HG02852 (cell line): Measurements from ENCODE around the gene CRYGB.
"Not testable (repeated sequence)": the region's sequence is repeated elsewhere in the genome, so short reads cannot be mapped to it uniquely, and the experiment has no call there.

Source experiments
- ATAC-seq: cut with Tn5 transposase; IDR thresholded peaks from one replicate; pipeline ENCODE4 v1.9.1; 2021; ENCODE audit warnings: mild to moderate bottlenecking, moderate library complexity; ENCODE audit not compliant: unreplicated experiment

Gene CRYGB

DNA sequence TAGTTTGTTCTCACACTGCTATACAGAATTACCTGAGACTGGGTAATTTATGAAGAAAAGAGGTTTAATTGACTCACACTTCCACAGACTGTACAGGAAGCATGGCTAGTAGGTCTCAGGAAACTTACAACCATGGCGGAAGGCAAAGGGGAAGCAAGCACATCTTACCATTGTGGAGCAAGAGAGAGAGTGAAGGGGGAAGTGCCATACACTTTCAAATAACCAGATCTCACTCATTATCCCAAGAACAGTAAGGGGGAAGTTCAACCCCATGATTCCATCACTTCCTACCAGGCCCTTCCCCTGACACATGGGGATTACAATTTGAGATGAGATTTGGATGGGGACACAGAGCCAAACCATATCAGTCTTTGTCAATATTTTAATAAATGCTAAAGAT, 5.0 kb upstream of the CRYGB start:
- no peak for ATAC-seq

DNA sequence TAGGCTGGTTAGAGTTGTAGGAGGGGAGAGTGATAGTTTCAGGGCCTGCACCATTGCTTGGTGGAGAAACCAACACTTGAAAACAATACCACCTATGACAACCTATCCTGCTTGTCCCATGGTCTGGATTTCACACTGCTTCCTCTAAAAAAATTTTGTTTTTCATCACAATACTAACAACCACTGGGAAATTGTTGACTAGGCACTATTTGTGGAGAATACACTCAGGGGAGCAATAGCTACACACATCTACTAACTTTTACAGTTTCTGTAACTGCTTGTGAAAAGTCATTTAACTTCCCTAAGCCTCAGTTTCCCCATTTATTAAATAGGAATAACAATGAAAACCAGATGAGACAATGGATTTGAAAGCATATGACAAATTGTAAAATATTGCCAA, 4.1 kb upstream of the CRYGB start:
- ATAC-seq = no peak

DNA sequence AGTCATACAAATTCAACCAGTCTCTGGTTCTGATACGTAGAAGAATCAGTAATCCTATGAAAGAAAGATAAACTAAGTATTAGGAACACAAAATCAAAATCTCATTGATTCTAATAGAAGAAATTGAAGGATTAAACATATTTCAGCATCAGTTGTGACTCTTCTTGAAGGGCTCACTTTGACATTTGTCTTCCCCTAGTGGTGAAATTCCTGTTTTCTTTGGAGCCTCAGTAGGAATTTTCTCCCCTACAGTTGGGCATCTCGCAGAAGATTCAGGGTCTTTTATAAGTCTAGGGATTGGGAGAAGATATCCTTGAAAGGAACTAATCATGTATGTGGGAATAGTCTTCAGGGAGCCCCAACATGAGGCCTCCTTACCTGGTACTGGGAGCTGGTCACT, 2.8 kb upstream of the CRYGB start:
- no peak for ATAC-seq

DNA sequence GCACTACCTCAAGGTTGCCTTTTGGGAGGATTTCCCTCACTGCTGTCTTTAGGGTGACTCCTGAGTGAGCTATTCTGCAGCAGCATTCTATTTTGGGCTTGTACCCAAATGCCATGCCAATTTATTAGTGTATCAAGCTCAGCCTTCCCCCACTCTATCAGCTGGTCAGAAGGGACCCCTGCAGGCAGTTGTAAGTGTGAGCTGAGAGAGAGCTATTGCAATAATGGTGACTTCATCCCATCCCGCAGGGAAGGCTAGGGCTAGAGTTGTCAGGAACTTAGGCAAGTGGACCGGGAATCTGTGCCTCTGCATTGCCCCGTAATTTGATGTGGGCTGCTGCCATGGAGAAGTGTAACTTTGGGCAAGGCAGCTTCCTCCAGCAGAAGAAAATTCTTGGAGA, 1.8 kb upstream of the CRYGB start:
- no peak for ATAC-seq

DNA sequence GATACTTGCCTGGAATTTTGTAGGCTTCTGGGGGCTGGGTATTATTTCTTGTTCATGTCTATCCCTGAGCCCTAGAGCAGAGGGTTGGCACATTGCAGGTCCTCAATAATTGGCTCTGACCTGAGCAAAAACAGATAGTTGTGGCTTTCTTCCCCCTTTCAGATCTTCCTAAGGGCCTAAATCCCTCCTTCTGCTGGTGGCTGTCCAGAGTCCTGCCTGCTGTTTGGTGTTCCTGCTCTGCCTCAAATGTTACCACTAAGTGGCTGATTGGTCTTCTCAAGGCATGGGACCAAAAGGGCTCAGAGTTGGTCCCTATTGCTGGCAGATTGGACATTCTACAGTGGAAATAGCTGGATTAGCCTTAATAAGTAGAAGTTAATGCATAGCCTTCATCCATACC, 1.1 kb upstream of the CRYGB start:
- no peak for ATAC-seq

DNA sequence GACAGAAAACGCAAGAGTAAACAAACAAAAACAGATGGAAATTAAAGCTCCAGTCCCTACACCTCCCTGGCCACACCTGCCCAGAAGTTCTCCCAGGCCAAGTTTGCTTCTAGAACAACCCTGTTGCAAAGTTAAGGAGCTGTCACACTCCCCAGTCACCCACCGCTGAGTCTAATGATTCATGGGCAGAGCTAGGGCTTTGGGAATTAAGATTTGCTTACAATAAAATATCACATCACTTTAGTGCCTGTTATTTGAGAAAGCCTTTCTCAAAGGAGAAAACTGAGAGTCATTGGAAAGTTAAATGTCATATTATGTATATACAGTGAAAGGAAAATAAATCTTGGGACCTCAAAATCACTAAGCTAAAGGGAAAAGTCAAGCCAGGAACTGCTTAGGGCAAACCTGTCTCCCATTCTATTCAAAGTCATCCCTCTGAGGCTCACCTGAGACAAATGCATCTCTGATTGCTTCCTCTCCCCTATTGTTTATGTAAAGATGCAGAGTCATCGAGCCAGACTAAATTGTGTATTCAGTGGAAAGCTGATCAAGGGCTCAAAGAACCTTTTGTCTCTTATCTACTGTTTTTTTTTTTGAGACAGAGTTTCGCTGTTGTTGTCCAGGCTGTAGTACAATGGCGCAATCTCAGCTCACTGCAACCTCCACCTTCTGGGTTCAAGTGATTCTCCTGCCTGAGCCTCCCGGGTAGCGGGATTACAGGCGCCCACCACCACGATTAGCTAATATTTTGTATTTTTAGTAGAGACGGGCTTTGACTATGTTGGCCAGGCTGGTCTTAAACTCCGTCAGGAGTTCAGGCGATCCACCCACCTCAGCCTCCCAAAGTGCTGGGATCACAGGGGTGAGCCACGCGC, 2.8 kb downstream of the CRYGB start:
- ATAC-seq = no peak

DNA sequence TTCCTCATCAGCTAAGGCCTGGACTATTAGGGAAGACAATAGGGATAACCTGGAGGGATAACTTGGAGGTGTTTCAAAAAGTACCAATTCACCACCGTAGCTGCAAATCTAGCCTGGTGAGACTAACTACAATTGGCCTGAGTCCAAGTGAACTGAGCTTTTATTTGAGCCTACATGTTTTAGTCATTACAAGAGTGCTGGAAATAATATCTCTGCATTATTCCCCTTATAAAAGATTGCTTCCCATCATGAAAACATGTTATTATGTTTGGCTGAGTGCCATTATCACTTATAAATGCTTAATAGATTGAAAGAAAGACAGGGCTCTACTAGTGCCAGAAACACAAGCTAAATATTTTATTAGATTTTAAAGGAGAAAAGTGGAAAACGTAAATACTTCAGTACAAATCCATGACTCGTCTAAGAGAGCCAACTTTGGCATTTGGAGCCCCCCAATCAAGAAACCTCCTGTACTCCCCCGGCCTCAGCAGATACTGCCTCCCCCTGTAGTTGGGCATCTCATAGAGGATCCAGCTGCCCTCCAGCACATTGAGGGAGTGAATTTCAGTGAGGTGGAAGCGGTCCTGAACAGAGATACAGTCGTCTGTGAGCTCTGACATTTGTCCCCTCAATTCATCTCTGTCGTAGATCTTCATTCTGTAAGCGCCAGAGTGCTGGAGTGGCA, 3.6 kb downstream of the CRYGB start:
- ATAC-seq = no peak

DNA sequence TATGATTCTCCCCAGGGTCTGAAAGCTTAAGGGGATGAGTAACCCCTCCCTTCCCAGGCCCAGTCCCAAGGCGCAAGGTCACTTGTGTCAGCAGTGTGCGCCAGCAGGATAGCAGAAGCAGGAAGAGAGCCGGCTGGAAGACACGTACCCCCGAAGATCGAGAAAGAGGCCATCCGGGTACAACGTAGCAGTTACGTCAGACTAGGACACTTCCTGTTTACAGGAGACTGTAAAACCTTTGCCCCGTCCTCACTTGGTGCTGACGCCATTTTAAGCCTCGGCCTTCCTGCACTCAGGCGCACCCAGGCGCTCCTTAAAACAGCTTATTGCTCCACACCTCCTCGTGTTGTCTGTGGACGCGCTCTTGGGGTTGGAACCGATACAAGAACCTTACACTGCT, 6.5 kb downstream of the CRYGB start:
- ATAC-seq = no peak

DNA sequence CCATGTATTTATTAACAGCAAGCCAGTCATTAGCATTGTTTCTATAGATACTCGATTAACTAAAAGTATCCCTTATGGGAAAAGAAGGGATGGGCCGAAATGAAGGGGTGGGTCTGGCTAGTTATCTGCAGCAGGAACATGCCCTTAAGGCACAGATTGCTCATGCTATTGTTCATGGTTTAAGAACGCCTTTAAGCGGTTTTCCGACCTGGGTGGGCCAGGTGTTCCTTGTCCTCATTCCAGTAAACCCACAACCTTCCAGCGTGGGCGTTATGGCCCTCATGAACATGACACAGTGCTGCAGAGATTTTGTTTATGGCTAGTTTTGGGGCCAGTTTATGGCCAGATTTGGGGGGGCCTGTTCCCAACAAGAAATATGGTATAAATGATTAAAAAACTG, 7.6 kb downstream of the CRYGB start:
- not testable (repeated sequence) for ATAC-seq

DNA sequence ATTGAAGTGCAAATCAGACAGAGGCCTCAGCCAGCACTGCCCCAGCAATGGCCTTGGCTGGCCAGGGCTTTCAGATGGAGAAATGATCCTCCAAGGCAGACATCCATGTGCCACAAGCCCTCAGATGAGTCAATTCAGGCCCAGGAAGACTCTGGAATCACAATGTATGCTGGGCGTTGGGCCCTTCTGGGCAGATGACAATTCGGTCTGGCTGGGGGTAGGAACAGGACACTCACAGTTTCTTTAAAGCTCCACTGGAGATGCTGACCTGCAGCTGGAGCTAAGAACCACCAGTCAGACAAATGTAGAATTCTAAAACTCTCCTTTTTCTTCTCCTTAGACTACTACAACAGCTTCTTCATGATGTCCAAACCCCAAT, 9.3 kb downstream of the CRYGB start:
- no peak for ATAC-seq

DNA sequence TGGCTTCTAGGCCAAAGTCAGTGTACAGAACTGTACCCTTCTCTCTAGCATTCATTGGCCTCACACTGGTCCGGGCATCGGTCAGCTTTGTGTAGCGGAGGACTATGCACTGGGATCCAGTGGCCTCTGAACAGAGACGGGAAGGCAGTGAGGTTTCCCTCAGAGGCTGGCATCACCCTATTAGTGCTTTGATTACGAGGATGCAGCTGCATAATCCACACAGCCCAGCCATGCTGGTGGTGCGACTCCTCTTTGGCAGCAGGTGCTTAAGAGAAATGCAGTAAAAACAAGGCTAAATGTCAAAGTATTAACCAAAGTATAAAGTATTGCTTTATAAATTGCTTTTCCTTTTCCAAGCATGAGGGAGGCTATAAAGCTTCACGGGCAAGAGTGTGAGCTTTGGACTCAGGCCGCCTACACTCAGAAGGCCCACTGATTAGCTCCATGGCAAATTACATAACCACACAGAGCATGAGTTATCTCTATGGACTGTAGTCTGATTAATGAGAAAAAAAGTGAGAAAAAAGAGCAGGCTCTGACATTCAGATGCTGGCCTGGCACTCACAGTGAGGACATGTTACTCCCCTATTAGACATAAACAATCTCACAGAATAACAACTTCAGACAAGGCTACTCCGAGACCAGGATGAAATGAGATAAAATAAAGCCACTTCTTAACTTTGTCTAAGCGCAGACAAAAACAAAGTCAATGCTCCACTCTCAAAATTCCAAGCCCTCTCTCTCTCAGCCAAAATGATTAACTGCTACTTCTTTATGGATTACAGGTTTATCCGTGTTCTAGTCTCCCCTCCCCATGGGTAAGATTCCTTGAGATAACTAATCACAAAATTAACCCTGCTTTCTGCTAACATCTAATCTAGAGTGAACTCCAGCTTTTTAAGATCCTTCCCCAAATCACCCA, 9.9 kb downstream of the CRYGB start:
- ATAC-seq = no peak

DNA sequence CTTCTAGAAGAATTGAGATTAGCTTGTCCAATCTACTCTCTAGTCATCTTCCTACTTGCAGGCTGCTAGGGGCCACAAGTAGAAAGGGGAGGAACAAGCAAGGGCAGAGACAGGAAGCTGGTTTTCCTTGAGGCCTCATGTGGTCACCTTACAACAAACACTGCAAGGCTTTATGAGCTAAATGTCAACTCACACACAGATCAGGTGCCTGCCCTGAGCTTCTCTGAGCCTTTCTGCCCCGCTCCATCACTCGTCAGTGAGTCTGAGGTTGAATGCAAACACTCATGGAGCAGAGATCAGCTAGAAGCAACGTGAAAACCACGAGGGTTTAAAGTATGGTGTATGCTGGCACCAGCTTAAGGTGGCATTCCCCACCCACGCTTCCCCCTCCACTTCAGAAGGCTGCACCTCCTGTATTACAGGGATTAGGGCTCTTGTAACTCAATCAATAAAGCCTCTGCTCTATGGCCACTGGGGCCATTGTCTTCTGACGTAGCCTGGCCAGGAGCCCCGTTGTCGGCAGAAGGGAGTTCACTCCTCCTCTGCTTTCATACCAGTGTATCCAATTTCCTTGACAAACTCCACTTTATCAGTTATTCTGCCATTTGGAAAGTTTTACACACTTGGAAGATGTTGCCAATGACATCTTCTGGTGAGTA, 10.9 kb downstream of the CRYGB start:
- ATAC-seq = no peak

DNA sequence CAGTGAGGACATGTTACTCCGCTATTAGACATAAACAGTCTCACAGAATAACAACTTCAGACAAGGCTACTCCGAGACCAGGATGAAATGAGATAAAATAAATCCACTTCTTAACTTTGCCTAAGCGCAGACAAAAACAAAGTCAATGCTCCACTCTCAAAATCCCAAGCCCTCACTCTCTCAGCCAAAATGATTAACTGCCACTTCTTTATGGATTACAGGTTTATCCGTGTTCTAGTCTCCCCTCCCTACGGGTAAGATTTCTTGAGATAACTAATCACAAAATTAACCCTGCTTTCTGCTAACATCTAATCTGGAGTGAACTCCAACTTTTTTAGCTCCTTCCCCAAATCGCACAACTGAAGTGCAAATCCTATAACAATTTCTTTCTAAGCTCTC, 15.2 kb downstream of the CRYGB start:
- ATAC-seq = no peak

DNA sequence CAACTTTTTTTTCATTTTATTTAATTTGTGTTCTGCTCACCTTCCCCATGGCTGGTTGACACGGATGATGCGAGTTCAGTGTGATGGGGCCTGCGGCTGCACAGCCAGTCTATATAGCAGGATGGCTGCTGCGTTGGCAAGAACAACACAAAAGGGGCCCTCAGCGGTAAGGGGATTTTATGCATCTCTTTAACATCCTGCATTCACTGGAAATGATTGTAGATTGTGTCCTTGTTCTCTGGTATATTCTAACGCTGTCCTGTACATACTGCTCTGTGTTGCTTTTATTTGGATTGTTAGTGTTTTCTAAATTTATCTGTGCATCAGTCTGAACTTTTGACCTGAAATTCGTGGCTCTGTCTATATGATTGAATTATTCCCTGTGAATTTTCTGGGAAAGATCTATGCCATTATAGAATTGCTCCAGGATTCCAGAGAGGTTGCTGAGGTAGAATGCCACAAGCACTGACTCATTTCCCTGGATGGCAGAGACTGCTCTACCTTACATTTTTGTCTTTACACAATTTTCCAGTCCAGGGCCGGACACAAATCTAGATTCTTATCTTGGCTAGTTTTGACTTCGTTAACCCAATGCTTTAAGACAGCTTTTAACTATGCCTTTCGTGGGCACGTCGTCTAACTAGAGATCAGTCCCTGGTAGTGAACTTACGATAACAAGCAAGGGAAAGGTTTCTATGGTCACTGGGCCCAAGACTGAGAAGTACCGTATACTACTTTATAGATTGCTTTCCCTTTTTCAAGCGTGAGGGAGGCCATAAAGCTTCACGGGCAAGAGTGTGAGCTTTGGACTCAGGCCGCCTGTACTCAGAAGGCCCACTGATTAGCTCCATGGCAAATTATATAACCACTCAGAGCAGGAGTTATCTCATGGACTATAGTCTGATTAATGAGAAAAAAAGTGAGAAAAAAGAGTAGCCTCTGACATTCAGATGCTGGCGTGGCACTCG, 15.9 kb downstream of the CRYGB start, which contains the start of gene CRYGC:
Gene CRYGC, minus strand, starts transcription at position 85 of the 968 bp plus-strand sequence. Its CDS starts 36 bp downstream, at position 49.
- ATAC-seq = no peak

DNA sequence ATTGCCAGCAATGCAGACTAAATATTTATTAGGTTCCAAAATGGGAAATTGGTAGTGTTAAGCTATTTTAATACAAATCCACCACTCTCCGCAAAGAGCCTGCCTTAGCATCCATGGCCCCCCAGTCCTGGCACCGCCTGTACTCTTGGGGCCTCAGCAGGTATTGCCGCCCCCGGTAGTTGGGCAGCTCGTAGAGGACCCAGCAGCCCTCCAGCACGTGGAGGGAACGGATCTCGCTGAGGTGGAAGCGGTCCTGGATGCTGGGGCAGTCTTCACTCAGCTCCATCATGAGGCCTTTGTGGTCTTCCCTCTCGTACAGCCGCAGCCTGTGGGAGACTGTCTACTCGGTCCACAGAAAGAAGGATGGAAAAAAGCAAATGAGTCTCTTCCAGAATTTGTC, 17.8 kb downstream of the CRYGB start:
- ATAC-seq = no peak

DNA sequence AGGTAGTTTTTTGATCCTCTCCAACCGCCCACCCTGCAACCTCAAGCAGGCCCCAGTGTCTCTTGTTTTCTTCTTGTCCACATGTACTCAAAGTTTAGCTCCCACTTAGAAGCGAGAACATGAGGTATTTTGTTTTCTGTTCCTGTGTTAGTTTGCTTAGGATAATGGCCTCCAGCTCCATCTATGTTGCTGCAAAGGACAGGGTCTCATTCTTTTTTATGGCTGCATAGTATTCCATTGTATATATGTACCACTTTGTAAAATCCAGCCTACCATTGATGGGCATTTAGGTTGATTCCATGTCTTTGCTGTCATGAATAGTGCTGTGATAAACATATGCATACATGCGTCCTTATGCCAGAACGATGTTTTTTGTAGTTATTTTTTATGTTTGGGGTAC, 18.9 kb downstream of the CRYGB start:
- ATAC-seq = no peak

DNA sequence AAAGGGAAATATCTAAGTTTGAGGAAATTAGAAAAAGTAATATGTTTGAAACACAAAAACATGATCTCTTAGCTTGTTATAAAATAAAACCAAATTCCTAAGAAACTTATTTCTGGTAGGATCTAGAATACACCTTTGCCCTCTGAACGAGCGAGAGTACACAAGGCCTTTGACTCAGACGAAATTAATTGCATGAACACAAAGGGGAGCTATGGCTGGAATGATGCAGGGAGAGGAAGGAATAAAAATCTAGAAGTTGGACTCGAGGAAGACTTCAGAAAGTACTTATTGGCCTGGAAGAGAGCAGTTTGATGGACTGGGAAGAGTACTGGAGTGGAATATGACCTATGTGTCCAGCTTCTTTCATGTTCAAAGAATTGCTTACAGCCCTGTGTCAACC, 20.7 kb downstream of the CRYGB start:
- ATAC-seq = no peak

DNA sequence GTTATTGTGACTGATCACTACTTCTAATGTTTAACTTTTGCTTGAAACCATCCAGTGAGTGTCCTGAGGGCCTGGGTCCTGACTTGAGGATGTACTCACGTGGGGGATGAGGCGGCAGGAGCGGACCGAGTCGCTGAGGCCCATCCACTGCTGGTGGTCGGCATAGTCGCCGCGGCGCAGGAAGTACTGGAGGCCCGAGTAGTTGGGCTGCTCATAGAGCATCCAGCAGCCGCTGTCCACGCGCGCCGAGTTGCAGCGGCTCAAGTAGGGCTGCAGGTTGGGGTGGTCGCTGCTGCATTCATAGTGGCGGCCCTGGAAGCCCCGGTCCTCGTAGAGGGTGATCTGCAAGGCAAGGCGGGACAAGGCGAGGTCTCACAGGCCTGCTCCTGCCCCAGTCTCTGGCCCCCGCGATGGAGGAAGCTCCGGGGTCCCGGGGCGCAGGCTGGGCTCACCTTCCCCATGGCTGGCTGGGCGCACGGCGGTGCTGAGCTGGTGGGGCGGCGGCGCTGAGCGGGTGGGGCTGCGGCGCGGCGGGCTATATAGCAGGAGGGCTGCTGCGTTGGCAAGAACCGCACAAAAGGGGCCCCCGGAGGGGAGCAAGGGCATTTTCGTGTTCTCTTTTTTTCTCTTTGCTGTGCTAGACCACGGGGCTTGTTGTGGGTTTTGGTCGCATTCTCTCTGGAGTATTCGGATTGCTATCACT, 21.8 kb downstream of the CRYGB start, which contains the start of gene CRYGD:
Gene CRYGD, minus strand, starts transcription at position 512 of the 703 bp plus-strand sequence. Its CDS starts 51 bp downstream, at position 461.
- not testable (repeated sequence) for ATAC-seq

DNA sequence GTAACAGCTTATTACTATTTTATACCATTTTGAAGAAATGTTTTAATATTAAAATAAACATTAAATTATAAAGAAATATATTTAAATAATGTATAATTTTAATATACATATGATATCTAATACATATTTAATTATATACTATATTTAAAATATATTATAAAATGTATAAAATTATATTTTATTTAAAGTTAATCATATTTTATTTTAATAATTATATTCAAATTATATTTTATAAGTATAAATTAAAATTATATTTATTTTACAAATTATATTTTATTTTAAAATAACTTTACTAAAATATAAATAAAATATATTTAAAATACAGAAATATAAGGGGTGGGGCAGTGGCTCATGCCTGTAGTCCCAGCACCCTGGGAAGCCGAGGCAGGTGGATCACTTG, 23.7 kb downstream of the CRYGB start:
- ATAC-seq = no peak
